Uterus (tissue), 4 donors: ENCODE measurements around the gene MRI1. TPM values are rescaled to one million over a fixed set of nuclear protein-coding genes. Genes with fewer than 3 reads are reported as not detected.

Experiments used
- DNase-seq, 2 donors: peaks; one replicate each; pipeline ENCODE4 v3.0.0-alpha.2; 2019 to 2020
- H3K27ac ChIP-seq, 2 donors: fragments of 200-600 bp; sonication (generic); 1 replicate in 1 of 2; 2 replicates in 1 of 2; pipeline ENCODE4 v1.5.1; 2016 to 2018
- H3K27me3 ChIP-seq, 2 donors: fragments of 200-600 bp; sonication (generic); one replicate each; pipeline ENCODE4 v1.5.1; 2018 to 2019; ENCODE audit warnings: control low read depth in 1 of 2
- H3K36me3 ChIP-seq, 2 donors: fragments of 200-600 bp; sonication (generic); one replicate each; pipeline ENCODE4 v1.5.1; 2019; ENCODE audit warnings: control low read depth in 1 of 2
- H3K4me1 ChIP-seq, 2 donors: fragments of 200-600 bp; sonication (generic); one replicate each; pipeline ENCODE4 v1.5.1; 2018 to 2019; ENCODE audit warnings: control low read depth in 1 of 2
- H3K4me3 ChIP-seq, 2 donors: fragments of 200-600 bp; sonication (generic); 1 replicate in 1 of 2; 2 replicates in 1 of 2; pipeline ENCODE4 v1.5.1; 2018 to 2019; ENCODE audit warnings: mild to moderate bottlenecking in 1 of 2
- H3K9me3 ChIP-seq, 2 donors: fragments of 200-600 bp; sonication (generic); one replicate each; pipeline ENCODE4 v1.5.1; 2019; ENCODE audit warnings: control low read depth in 1 of 2
- POLR2A ChIP-seq, 2 donors: fragments of 450-650 bp; IDR thresholded peaks; one replicate each; pipeline ENCODE4 v1.6.1; 2016; ENCODE audit warnings: antibody characterized with exemption in 2 of 2, mild to moderate bottlenecking in 1 of 2, moderate library complexity in 1 of 2
- intact Hi-C: fragments of 100-400 bp; cut with DNase I; formaldehyde crosslinking; loops from one replicate; pipeline ENCODE4 v1.15.1; 2023; ENCODE audit warnings: low total_unique reads
- total RNA-seq, 4 donors: library from RNA; depleted of rRNA in 3 of 4; stranded (reverse); fragments of >200 nt in 3 of 4; gene quantifications; one replicate each; pipeline versions ENCODE4 v1.1.0 to v1.2.4, GENCODE V29; 2014 to 2023
- TF ChIP-seq, protein P1 (sequence below), 4 experiments: fragments of 200-600 bp in 2 of 4; fragments of 450-650 bp in 2 of 4; sonication (generic) in 2 of 4; IDR thresholded peaks; one replicate each; pipeline ENCODE4 v1.5.1; 2016 to 2019; ENCODE audit warnings: antibody characterized with exemption in 4 of 4, mild to moderate bottlenecking in 2 of 4, moderate library complexity in 1 of 4
- donor health status: DM: yes; HTN: yes; CAD: no.

MRI1 gene
- total RNA-seq, 4 donors from 2014 or later: 33.3 to 62.4 (median 45.9) TPM

DNA sequence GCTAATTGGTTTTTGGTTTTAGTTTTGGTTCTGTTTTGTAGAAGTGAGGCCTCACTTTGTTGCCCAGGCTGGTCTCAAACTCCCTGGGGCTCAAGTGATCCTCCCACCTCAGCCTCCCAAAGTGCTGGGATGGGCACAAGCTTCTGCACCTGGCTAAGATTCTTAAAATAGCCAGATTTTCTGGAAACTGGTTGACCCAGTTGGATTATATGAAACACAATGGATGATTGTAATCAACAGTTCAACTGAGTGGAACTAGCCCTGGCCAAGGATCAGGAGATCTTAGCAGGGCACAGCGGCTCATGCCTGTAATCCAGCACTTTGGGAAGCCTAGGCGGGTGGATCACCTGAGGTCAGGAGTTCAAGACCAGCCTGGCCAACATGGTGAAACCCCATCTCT is 29.6 kb upstream of the MRI1 start:
- no peak overlapping the region for H3K4me3 ChIP-seq
- H3K27ac ChIP-seq: no peak overlapping the region
- H3K9me3 ChIP-seq: no peaks in the 10 kb centered on the region
- H3K27me3 ChIP-seq: no peaks in the 10 kb centered on the region
- TF ChIP-seq POLR2A (IDR thresholded peaks at IDR 0.05): no peak
- TF ChIP-seq, protein P1, sequence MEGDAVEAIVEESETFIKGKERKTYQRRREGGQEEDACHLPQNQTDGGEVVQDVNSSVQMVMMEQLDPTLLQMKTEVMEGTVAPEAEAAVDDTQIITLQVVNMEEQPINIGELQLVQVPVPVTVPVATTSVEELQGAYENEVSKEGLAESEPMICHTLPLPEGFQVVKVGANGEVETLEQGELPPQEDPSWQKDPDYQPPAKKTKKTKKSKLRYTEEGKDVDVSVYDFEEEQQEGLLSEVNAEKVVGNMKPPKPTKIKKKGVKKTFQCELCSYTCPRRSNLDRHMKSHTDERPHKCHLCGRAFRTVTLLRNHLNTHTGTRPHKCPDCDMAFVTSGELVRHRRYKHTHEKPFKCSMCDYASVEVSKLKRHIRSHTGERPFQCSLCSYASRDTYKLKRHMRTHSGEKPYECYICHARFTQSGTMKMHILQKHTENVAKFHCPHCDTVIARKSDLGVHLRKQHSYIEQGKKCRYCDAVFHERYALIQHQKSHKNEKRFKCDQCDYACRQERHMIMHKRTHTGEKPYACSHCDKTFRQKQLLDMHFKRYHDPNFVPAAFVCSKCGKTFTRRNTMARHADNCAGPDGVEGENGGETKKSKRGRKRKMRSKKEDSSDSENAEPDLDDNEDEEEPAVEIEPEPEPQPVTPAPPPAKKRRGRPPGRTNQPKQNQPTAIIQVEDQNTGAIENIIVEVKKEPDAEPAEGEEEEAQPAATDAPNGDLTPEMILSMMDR (IDR thresholded peaks at IDR 0.05): no peak
- intact Hi-C loops: no loop called here
- DNase-seq: no peak
- no peaks in the 10 kb centered on the region for H3K4me1 ChIP-seq
- no peaks in the 10 kb centered on the region for H3K36me3 ChIP-seq

DNA sequence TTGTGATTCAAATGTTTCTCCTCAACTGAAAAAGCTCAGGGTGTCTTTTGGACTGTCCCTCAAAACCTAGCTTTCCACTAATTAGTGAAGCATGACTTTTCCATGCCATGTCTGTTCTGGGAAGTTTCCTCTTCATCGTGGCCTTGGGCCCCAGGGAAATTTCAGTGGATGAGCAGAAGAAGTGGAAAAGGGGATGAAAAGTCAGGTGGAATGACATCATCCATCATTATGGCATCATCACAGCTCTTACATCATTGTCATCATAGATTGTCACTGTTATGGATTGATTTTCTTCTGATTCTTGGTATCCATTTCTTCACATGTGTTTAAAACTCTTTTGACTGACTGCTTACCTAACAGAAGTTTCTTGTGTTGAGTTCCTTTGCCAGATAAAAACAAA is 26.2 kb upstream of the MRI1 start:
- intact Hi-C loops: no loop called here
- Histone ChIP-seq H3K4me3 (no peak overlapping the region), H3K9me3 (no peaks in the 10 kb centered on the region), H3K36me3 (no peaks in the 10 kb centered on the region), H3K4me1 (no peaks in the 10 kb centered on the region), H3K27ac (no peak overlapping the region), H3K27me3 (no peaks in the 10 kb centered on the region)
- TF ChIP-seq POLR2A (IDR thresholded peaks at IDR 0.05): no peak
- TF ChIP-seq, protein P1 (IDR thresholded peaks at IDR 0.05): no peak
- DNase-seq: no peak

DNA sequence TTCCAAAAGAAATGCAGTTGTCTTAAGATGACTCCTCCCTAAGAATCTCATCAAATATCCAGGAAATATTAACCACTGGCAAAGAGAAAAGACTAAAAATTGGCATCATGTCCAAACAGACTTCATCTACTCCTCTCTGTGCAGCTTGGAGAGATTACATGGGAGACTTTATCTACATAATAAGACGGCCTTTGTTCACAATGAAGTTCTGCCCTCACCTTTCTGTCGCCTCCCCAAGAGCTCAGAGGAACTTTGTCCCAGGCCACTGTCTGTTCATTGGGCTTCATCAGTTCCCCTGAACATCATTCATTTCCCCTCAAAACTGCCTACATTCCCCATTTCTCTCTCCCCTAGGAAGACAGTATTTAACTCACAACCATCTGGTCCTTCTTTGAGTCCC is 22.4 kb upstream of the MRI1 start:
- Histone ChIP-seq H3K36me3 (no peaks in the 10 kb centered on the region), H3K9me3 (no peaks in the 10 kb centered on the region), H3K27ac (no peak overlapping the region), H3K27me3 (no peaks in the 10 kb centered on the region), H3K4me1 (no peaks in the 10 kb centered on the region), H3K4me3 (no peak overlapping the region)
- DNase-seq: no peak
- no peak for TF ChIP-seq POLR2A (IDR thresholded peaks at IDR 0.05)
- TF ChIP-seq, protein P1 (IDR thresholded peaks at IDR 0.05): no peak
- intact Hi-C loops: no loop called here

DNA sequence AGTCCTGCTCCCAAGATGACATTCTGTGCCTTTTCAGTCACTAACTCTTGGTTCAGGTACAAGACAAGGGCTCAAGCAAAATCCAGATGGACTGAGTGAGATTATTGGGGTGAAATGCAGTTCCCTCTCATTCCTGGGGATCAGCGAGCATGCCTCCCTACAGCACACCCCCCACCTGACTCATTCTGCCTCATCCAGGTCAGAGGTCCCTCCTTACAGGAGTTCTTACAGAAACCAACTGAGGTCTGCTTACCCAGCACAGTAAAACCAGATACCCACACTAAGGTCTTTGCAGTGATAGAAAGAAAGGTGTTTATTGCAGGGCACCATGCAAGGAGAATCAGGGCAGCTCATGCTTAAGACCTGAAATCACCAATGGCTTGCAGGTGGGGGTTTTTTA is 21.6 kb upstream of the MRI1 start:
- H3K4me1 ChIP-seq: no peaks in the 10 kb centered on the region
- intact Hi-C loops: no loop called here
- H3K27me3 ChIP-seq: no peaks in the 10 kb centered on the region
- H3K36me3 ChIP-seq: no peaks in the 10 kb centered on the region
- H3K4me3 ChIP-seq: no peak overlapping the region
- no peak overlapping the region for H3K27ac ChIP-seq
- no peak for DNase-seq
- TF ChIP-seq, protein P1 (IDR thresholded peaks at IDR 0.05): no peak
- no peak for TF ChIP-seq POLR2A (IDR thresholded peaks at IDR 0.05)
- H3K9me3 ChIP-seq: no peaks in the 10 kb centered on the region

DNA sequence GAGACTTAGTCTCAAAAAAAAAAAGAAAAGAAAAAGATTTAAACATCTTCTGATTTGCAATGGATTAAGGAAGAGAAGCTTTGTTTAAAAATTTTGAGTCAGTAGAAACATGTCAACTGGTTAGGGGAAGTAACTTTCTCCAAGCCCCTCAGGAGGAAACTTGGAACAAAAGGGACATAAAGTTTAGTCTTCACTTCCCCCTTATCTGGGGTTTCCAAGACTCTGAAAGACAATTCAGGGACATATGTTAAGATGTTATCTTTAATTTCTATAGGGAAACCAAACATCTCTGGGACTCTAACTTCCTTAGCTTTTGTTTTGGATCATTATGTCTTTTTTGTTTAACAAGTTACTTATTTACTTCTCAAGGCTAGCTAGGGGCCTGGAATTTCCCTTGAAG is 20.1 kb upstream of the MRI1 start:
- intact Hi-C loops: no loop called here
- no peak for TF ChIP-seq POLR2A (IDR thresholded peaks at IDR 0.05)
- TF ChIP-seq, protein P1 (IDR thresholded peaks at IDR 0.05): no peak
- no peak for DNase-seq

More for the DNA sequence above, 20.1 kb upstream of the MRI1 start:
- no peak overlapping the region for H3K4me3 ChIP-seq
- no peaks in the 10 kb centered on the region for H3K9me3 ChIP-seq
- H3K27me3 ChIP-seq: no peaks in the 10 kb centered on the region
- no peaks in the 10 kb centered on the region for H3K36me3 ChIP-seq
- H3K4me1 ChIP-seq: no peaks in the 10 kb centered on the region
- H3K27ac ChIP-seq: no peak overlapping the region
